Measurements from ENCODE around the gene SNRNP70. TPM values are rescaled to one million over a fixed set of nuclear protein-coding genes. Genes with fewer than 3 reads are reported as not detected.

SNRNP70 gene
- polyA plus RNA-seq, 3 donors = 299 to 461 (median 336) TPM

DNA sequence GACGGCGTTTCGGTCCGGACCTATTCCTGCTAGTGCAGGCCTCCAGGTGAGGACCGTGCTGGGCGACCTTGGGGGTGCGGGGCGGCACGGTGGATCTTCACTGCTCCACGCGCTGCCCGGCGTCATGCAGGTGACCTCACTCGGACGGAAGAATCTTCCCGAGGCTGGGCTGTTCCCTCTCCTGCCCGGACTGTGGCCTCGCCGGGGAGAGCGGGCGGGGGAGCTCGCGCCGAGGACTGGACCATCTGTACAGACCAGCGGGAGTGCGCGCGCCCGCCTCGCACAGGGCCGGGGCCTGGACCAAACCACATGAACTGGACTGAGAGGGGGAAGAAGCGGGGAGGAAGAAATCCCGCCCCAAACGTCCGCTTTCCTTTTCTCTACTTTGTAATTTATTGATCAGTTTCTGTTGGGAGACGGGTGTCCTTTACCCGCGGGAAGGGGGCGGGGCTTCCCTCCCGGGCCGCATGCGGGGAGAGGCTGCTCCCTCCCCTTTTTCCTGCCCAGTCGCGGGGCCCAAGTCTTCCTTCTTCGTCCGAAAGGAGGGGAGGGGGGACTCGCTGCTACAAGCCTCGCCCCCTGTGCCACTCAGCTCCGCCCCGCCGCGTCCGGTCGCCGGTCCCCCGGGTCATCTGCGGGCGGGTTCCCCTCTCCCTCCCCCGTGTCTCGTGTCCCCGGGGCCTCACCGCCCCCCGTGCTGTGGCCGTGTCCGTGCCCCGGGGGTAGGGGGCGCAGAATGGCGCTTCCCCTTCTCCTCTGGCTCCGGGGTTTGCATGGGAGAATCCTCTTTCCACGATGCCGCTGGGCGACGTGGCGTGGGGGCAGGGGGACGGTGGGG, 65.1 kb downstream of the SNRNP70 start:
- DNase-seq (ENCODE audit: extremely low read depth in 1 of 11, low read depth in 9 of 11, low spot score in 4 of 11) = peak in 10 of 11 donors; percentile 79 to 90 (median 87)

DNA sequence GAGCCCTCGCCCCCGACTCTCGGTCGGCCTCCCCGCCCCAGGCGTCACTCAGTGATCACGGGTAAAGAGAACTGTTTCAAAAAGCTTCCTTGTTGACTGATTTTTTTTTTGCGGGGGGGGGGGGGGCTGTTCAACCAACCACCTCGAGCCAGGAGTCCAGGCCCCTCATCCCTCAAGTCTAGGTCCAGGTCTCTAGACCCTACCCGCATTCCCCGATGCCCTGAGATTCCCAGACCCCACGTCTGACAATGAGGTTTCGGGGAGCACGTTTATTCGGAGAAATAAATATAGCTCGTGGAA, 65.6 kb downstream of the SNRNP70 start:
- DNase-seq (ENCODE audit: extremely low read depth in 1 of 11, low read depth in 9 of 11, low spot score in 4 of 11) = no peak

DNA sequence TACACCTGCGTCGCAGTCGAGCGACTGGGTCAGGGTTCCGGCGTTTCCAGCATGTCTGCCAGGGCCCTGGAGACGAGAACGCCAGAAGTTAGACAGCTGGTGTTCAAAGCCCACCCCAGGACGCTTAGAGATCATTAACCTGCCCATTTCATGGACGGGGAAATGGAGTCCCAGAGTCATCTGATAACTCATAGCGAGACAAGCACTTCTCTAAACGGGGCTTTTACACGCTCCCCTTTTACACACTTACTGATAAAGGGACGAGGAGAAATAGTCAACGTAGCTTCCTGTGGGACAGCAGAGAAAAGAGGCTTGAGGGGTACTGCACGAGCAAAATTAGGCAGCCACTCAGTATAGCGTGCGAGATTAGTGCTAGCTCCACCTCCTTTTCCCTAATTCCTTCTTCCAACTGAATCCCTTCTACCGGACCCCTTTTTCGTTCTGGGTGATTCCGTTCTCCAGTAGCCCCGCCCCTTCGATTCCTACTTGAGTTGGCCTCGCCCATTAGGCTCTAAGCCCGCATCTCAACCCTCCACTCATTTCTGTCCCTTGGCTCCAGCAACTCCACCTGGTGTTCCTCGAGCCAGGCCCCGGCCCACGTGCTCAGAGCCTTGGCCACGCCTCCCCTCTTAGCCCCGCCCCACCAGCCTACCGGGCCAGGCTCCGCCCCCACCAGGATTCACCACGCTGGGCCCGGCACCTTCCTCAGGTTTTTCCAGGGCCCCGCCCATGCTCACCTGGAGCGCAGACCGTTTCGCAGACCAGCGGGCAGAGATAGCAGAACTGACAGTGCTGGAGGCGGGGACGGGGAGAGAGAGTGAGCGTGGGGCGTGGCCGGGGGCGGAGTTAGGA, 66.2 kb downstream of the SNRNP70 start:
- no peak for DNase-seq (ENCODE audit: extremely low read depth in 1 of 11, low read depth in 9 of 11, low spot score in 4 of 11)

GRCh38 chr19:49152119-49152550, 66.9 kb downstream of the SNRNP70 start:
- no peak for DNase-seq (ENCODE audit: extremely low read depth in 1 of 11, low read depth in 9 of 11, low spot score in 4 of 11)

DNA sequence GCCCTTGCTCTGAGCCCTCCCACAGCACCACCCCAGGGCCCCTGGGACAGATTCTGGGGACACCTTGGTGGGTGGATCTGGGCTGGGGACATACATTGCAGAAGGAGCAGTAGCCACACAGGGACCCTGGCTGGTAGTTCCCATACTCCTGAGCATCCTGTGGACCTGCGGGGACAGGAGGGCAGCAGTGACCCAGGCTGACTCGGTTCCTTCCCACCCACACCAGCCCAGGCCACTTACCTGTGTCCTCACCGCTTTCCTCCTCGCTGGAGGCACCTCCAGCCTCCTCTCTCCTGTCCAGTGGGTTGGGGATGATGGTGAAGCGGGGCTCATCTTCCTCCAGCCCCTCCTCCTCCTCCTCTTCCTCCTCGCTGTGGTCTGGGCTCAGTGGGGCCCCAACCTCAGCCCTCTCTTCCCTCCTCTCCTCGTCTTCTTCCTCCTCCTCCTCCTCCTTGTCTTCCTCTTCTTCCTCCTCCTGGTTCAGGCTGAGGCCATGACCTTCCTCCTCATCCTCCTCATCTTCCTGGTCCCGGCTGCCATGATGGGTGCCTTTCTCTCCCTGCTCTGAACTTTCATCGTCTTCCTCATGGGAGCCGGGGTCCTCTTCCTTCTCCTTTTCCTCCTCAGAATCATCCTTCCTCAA, 68.0 kb downstream of the SNRNP70 start:
- no peak for DNase-seq (ENCODE audit: extremely low read depth in 1 of 11, low read depth in 9 of 11, low spot score in 4 of 11)

DNA sequence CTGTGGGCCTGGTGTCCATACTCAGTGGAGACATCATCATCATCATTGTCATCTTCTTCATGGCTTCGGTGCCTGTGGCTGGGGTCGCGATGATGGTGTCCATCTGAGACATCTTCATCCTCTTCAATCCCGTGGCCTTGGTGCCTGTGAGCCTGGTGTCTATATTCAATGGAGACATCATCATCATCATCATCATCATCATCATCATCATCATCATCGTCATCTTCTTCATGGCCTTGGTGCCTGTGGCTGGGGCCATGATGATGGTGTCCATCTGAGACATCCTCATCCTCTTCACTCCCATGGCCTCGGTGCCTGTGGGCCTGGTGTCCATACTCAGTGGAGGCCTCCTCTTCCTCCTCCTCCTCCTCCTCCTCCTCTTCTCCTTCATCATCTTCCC, 69.0 kb downstream of the SNRNP70 start:
- DNase-seq (ENCODE audit: extremely low read depth in 1 of 11, low read depth in 9 of 11, low spot score in 4 of 11) = no peak

DNA sequence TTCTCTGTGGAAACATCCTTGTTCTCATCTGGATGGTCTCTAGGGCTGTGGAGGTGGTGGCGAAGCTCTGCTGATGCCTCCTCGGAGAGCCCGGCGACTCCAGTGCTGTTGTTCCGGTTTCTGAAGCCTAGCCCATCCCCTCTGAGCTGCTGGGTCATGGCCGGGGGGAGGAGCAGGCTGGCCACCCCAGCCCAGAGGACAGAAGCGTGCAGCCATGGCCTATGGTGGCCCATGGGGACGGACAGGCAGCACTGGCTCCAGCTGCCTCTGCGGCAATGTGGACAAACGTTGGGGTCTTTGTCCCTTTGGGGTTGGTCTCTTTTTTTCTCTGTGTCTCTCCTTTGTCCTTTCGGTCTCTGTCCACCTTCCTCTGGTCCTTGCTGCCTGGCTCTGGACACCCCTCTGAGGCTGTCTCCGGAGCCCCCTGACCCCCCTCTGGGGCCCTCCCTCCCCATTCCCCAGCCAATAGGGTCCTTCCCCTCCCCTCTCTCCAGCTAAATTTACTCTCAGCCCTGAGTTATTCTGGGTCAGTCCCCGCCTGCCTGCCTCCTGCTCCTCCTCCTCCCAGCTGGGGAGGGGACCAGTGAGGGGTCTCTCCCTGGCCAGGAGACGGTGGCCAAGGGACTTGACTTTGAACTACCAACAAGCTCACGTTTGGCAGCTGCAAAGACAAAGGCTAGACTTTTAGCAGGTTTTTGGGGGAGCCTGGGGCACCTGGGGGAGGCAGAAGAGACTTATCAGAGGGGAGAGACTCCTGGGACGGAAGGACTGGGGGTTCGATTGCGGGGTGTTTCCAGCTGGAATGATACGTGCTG, 70.0 kb downstream of the SNRNP70 start, which contains the start of gene HRC:
Gene HRC, minus strand, starts transcription at position 392 of the 815 bp plus-strand sequence. Its CDS starts 159 bp downstream, at position 233.
- peak in 2 of 11 donors; percentile 64 to 71 for DNase-seq (ENCODE audit: extremely low read depth in 1 of 11, low read depth in 9 of 11, low spot score in 4 of 11)

- no peak for DNase-seq (ENCODE audit: extremely low read depth in 1 of 11, low read depth in 9 of 11, low spot score in 4 of 11)
These were observed 70.6 kb downstream of the SNRNP70 start for GRCh38 chr19:49155820-49156346.

DNA sequence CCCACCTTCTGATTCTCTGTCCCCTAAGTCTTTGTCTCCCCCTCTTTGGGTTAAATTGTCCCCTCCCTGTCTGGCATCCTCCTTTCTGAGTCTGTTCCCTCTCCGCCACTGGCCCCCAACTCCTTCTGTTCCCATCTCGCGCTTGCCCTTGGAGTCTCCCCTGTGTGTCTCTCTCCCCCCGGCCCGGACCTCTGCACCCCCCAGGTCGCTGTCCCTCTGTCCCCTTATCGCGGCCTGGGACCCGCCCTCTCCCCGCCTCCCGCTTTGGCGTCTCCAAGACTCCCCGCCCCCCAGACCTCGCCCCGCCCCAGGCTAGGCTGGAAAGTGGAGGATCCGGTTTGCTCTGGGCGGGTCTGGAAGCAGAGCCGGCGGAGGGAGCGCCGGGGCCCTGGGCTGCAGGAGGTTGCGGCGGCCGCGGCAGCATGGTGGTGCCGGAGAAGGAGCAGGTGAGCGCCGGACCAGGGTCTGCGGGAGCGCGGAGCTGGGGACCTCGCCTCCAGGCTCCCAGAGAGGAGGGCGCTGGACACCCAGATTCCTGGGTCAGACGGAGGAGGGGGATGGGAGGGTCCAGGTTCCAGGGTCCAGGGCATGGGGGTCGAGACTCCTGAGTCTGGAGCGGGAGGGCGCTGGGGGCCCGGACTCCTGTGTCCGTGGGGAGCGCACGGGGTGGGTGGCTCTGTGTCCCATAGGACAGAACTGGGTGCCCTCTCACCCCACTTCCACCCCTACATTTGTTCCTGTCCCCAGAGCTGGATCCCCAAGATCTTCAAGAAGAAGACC, 72.4 kb downstream of the SNRNP70 start, which contains the start of gene TRPM4:
Gene TRPM4, plus strand, starts transcription at position 348 of the 780 bp plus-strand sequence. Its CDS starts 75 bp downstream, at position 423.
- DNase-seq (ENCODE audit: extremely low read depth in 1 of 11, low read depth in 9 of 11, low spot score in 4 of 11) = peak in 8 of 11 donors; percentile 86 to 94 (median 88)

Other genes with a start within 250 kb of the SNRNP70 start
- gene HSD17B14, start 249.0 kb upstream of the SNRNP70 start, polyA plus RNA-seq (ENCODE audit: insufficient read length in 3 of 3) = 10 to 100 TPM; 23.7 to 37.1 (median 30.1) TPM
- gene PLEKHA4, start 216.8 kb upstream of the SNRNP70 start, polyA plus RNA-seq (ENCODE audit: insufficient read length in 3 of 3) = 10 to 100 TPM; 20.6 to 29.6 (median 27.9) TPM
- 10 to 100 TPM; 35.1 to 45.2 (median 37.3) TPM for gene PPP1R15A, start 213.0 kb upstream of the SNRNP70 start, polyA plus RNA-seq (ENCODE audit: insufficient read length in 3 of 3)
- gene TULP2, start 186.7 kb upstream of the SNRNP70 start, polyA plus RNA-seq (ENCODE audit: insufficient read length in 3 of 3) = 1 to 10 TPM in 2 of 3 donors, under 1 TPM in 1; 0.67 to 1.4 (median 1.3) TPM
- gene NUCB1, start 185.1 kb upstream of the SNRNP70 start, polyA plus RNA-seq (ENCODE audit: insufficient read length in 3 of 3) = 100 to 1,000 TPM; 231 to 319 (median 307) TPM
- 10 to 100 TPM in 1 of 3 donors, 1 to 10 TPM in 2; 6.5 to 10.7 (median 7.0) TPM for gene DHDH, start 151.8 kb upstream of the SNRNP70 start, polyA plus RNA-seq (ENCODE audit: insufficient read length in 3 of 3)
- 10 to 100 TPM; 64.7 to 84.6 (median 73.4) TPM for gene BAX, start 130.6 kb upstream of the SNRNP70 start, polyA plus RNA-seq (ENCODE audit: insufficient read length in 3 of 3)
- 1,000 to 10,000 TPM; 2,184 to 2,822 (median 2,594) TPM for gene FTL, start 120.1 kb upstream of the SNRNP70 start, polyA plus RNA-seq (ENCODE audit: insufficient read length in 3 of 3)
- 10 to 100 TPM; 40.6 to 55.4 (median 40.7) TPM for gene GYS1, start 92.1 kb upstream of the SNRNP70 start, polyA plus RNA-seq (ENCODE audit: insufficient read length in 3 of 3)
- gene RUVBL2, start 91.6 kb upstream of the SNRNP70 start, polyA plus RNA-seq (ENCODE audit: insufficient read length in 3 of 3) = 100 to 1,000 TPM in 1 of 3 donors, 10 to 100 TPM in 2; 77.9 to 106 (median 88.7) TPM
- under 1 TPM in 1 of 3 donors, not detected in 2; 0.29 TPM for gene LHB, start 68.4 kb upstream of the SNRNP70 start, polyA plus RNA-seq (ENCODE audit: insufficient read length in 3 of 3)
- not detected for gene CGB3, start 61.1 kb upstream of the SNRNP70 start, polyA plus RNA-seq (ENCODE audit: insufficient read length in 3 of 3)
- not detected for gene CGB2, start 53.6 kb upstream of the SNRNP70 start, polyA plus RNA-seq (ENCODE audit: insufficient read length in 3 of 3)
- gene CGB1, start 48.6 kb upstream of the SNRNP70 start, polyA plus RNA-seq (ENCODE audit: insufficient read length in 3 of 3) = not detected
- under 1 TPM in 1 of 3 donors, not detected in 2; 0.34 TPM for gene CGB5, start 41.6 kb upstream of the SNRNP70 start, polyA plus RNA-seq (ENCODE audit: insufficient read length in 3 of 3)
- gene CGB8, start 36.3 kb upstream of the SNRNP70 start, polyA plus RNA-seq (ENCODE audit: insufficient read length in 3 of 3) = not detected
- gene CGB7, start 27.7 kb upstream of the SNRNP70 start, polyA plus RNA-seq (ENCODE audit: insufficient read length in 3 of 3) = 1 to 10 TPM; 1.2 to 1.6 (median 1.5) TPM
- gene NTF4, start 20.6 kb upstream of the SNRNP70 start, polyA plus RNA-seq (ENCODE audit: insufficient read length in 3 of 3) = 1 to 10 TPM; 3.4 to 4.3 (median 4.2) TPM
- gene KCNA7, start 12.8 kb upstream of the SNRNP70 start, polyA plus RNA-seq (ENCODE audit: insufficient read length in 3 of 3) = under 1 TPM in 2 of 3 donors, not detected in 1; 0.06 to 0.09 TPM
- gene LIN7B, start 28.9 kb downstream of the SNRNP70 start, polyA plus RNA-seq (ENCODE audit: insufficient read length in 3 of 3) = 1 to 10 TPM; 6.8 to 8.7 (median 8.4) TPM
- gene C19orf73, start 33.7 kb downstream of the SNRNP70 start, polyA plus RNA-seq (ENCODE audit: insufficient read length in 3 of 3) = under 1 TPM; 0.62 to 0.99 (median 0.97) TPM
- gene PPFIA3, start 34.1 kb downstream of the SNRNP70 start, polyA plus RNA-seq (ENCODE audit: insufficient read length in 3 of 3) = 1 to 10 TPM; 4.7 to 8.4 (median 6.1) TPM
- gene HRC, start 69.9 kb downstream of the SNRNP70 start, polyA plus RNA-seq (ENCODE audit: insufficient read length in 3 of 3) = 10 to 100 TPM; 29.2 to 38.1 (median 36.2) TPM
- gene TRPM4, start 72.3 kb downstream of the SNRNP70 start, polyA plus RNA-seq (ENCODE audit: insufficient read length in 3 of 3) = 10 to 100 TPM; 29.3 to 51.3 (median 32.8) TPM
- gene SLC6A16, start 239.7 kb downstream of the SNRNP70 start, polyA plus RNA-seq (ENCODE audit: insufficient read length in 3 of 3) = 1 to 10 TPM; 2.5 to 5.3 (median 3.1) TPM
- 10 to 100 TPM; 34.0 to 49.0 (median 34.6) TPM for gene CD37, start 250.0 kb downstream of the SNRNP70 start, polyA plus RNA-seq (ENCODE audit: insufficient read length in 3 of 3)

Measured in renal cortex interstitium (tissue), 11 donors.